NAMALWA (cell line): Measurements from ENCODE around the gene FABP6.
A peak's percentile ranks its signal among the peaks of the same experiment; 100 is the strongest.

ENCODE experiments used
- DNase-seq: peaks from one replicate; pipeline ENCODE4 v3.0.0-alpha.2; 2015; ENCODE audit warnings: low spot score

FABP6 gene

DNA sequence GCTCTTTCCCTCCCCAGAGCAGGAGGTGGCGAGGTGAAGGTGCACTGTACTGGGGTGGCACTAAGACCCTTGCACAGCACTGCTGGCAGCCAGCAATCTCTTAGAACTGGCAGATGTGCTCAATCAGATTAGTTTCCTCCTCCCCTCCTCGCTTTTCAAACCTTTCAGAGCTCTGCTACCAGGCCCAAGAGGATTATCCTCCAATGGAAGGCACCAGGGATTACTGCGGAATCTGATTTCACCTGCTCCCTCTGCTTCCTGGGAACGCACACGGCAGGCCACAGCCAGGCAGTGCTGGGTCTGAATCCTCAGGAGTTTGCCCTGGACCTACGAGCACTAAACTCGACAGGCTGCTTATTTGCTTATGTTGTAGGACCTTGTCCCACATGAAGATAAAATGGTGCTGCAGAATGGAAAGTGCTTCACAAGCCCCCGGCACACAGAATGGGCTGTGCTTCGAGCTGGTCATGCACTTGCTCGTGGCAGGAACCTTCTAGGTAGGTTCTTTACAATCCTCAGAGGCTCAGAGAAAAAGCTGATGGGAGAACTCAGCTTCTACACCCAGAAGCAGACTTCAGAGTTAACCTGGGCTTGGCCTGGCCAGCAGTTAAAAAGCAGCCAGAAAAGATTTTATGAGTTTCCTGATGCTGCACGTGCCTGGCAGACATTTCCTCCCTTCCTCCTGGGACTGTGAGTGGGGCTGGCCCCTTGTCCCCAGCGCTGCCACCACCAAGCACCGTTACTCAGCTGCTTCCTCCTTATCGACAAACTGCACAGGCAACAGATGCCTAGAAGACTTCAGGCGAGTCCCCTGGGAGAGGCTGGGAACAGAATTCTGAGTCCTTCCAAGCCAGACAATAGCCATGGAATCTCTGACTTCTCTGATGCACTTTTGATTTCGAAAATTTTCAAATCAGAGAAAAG is 33.1 kb downstream of the FABP6 start:
- peak; percentile 26 for DNase-seq

DNA sequence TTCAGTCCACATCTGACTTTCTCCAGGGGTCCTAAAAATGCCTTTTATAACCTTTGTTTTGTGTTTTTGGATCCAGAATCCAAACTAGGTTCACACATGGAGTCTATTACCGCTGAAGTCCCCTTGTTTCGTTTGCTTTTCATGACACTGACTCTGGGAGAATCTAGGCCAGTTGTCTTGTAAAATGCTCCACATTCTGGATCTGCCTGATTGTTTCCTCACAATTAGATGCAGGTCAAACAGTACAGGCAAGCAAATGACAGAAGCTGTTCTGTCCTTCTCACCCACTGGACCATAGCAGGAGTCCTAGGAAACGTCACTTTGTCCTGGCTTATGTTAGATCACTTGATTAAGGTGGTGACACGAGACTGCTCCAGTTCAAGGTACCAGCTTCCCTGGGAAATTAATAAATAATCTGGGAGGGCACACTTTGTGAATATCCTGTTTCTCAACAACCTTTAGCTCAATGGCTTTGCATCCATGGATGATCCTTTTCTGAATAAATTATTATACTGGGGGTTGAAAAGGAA is 34.1 kb downstream of the FABP6 start:
- DNase-seq: no peak

DNA sequence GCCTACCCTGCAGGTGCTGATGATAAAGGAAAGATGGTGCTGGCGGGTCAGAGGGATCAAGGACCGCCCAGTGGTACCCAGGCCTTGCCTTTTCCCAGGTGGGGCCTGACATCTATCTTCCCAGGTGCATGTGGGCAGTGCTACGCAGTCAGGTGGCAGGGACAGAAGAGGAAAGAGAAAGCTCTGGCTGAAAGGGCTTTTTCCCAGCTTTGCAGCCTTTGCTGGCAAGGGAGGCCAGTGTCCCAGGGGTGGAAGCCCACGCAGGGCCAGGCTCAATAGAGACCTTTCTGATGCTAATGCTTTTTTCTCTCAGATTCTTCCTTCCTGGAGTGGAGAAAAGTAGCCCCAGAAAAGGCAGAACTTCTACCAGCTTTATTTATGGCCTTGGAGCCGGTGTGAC is 36.7 kb downstream of the FABP6 start:
- no peak for DNase-seq

DNA sequence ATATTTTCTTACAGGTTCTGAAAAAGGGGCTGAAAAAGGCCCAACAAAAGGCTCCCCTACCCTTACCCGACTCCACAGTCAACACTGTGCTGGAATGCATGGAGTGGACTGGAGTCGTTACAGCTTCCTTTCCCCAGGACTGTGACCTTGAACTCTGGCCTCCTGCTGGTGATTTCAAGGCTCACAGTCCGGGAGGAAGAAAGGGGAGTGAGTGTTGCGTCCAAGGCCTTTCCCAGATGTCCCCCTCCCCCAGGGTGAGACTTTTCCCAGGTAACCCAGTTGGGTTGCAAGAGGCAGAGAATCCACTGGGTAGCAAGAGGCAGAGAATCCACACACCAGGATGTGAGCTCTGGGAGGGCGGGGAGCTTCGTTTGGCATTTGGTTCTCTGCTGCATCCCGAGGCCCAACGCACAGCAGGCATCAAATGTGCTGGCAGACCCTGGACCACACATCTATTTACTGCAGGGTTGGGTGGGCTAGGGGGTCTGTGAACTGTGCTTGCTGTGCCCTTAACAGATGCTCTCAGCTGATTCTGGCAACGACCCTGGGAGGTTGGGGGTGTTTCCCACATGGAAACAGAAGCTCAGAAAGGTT is 37.5 kb downstream of the FABP6 start:
- no peak for DNase-seq

DNA sequence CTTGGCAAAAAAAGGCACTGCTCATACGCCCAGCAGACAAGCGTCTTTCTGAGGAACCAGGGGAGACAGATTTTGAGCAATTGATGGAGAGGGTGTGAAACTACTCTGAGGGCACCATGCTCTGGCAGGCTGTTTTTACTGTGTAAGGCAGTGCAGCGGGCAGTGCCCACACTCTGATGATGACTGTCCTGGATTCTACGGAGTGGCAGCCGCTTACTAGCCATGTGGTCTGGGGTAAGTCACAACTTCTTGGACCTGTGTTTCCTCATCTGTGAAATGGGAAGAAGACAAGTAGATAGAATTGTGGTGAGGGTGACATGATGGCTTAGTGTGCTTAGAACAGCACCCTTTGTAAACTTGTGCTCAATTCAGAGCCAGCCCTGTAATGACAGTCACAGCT is 38.8 kb downstream of the FABP6 start:
- no peak for DNase-seq

DNA sequence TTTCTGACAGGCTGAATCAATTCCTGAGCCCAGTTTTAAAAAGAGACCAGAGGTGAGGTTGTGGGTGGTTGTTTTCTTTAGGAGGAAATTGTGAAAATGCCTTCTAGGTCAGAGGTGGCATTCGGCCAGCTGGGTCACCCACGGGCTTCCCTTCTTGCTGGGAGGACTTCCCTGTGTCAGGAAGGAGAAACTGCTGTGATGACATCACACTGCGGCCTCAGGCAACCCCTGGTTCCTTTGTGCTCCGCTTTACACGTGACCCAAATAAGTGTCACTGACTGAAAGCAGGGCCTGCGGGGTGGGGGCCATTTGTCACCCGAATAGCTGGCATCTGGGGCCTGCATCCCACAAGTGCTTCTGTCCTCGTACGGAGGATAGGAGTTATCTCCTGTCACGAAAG is 39.7 kb downstream of the FABP6 start:
- DNase-seq: no peak

DNA sequence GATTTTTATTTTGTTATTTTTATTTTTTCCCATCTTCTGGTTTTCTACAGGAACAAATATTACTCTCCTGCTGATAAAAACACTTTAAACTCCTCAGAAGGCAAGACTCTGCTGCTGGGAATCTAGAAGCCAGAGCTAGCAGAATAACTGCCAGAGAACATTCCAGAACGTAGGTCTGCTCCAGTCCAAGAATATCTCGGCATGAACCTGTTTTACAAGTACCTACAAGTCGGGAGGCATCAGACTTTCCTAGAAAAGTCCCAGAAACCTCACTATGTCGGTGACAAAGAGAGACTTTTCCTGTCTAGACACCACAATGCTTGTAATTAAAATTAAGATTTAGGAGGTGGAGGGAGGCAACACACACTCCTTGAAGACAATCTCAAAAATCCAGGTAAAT is 41.4 kb downstream of the FABP6 start:
- DNase-seq: no peak

DNA sequence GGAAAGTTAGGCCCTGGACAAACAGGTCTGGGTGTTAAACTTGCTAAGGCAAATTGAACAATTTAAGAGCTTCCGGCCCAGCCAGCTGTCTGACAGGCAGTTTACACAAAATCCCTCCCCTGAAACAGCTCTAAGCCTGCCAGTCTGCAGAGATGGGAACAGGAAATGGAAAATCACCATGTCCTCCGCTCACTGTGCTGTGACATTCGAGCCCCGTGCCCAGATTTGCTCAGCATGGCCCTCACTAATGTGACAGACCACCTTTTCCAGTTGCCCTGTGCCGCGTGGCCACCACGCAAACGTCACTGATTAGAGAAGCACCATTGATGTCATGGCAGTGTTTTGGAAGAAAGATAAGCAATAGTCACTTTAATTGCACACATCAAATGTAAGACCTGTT is 42.1 kb downstream of the FABP6 start:
- peak; percentile 42 for DNase-seq

DNA sequence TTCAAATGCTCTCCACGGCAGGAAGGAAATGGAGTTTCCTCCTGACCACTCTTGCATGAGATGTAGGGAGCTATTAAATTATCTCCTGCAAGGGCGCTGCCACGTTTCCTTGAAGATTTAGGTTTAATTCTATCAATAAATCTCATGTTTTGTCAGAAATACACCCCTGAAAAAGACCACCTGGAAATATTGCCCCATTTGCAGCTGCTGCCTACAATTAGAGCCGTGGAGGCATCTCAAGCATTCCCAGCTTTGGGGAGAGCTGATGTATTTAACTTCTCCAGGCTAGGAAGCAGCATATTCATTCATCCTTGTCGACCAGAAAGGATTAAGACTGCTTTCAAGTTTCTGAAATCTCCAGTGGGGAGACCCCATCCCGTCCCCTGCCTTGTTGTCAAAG is 42.5 kb downstream of the FABP6 start:
- no peak for DNase-seq

DNA sequence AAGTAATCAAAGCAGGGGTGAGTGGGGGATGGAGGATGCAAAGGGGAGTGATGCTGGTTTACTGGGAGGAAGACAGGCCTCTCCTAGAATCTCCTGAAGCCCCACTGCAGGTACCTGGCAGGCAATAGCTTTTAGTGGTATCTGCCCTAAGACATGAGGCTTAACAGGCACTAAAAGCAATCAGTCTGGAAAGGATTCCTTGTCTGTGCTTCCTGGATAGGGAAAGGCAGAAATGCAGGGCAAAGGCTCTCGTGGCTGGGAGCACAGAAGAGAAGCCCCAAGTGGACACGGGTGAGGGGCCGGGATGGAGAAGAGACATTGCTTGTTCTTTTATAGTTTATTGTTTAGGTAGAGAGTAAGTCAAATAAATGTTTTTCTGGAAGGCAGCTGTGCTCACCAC is 43.0 kb downstream of the FABP6 start:
- DNase-seq: no peak

DNA sequence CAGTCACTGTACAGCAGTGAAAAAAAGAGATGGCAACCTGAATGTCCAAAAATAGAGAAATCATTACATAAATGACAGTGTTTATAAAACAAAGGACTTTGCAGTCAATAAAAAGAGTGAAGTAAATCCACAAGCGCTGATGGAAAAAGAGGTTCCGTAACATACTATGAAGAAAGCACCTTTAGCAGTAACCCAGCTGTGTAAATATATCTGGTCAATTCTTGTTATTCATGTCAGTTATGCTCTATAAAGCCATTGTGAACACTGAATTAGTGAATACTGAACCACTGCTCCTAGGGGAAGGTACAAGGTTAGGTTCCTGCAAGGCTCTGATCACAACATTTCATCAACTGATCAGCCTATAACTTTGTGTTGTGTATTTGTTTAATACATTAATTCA is 43.6 kb downstream of the FABP6 start:
- DNase-seq: no peak

DNA sequence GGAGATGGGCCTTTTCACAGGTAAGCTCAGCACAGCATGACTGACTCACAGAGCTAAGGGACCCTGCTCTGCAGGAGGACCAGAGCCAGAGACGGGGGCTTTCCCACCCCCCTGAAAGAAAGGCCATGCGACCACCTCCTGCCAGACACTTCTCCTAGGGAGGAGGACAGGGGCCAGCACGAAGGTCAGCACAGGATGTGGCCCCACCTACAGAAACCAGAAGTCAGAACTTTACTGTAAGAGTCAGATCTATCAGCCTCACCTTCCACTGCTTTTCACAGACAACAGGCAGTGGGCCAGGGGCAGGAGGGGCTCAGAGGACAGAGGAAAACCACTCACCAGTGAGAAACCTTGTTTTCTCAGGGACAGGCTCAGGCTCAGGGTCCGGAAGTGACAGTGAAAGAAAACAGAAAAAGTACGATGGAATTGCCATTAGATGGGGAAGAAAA is 45.2 kb downstream of the FABP6 start:
- no peak for DNase-seq

DNA sequence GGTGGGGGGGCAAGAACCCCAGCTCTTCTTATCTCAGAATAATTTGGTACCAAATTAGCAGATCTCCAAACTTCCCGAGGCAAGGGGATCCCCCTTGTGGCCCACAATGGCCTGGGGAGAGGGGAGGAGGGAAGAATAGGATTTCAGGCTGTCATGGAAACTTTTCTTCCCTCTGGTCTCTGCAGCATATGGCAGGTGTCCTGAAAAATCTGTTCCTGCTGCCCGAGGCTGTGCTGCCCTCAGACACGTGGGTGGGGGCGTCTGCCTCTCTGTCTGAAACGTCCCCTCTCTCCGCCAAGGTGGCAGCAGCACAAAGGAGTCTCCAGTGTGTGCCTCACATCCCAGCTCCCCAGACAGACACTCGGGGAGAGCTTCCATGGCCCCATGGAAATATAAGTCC is 49.0 kb downstream of the FABP6 start:
- DNase-seq: no peak

DNA sequence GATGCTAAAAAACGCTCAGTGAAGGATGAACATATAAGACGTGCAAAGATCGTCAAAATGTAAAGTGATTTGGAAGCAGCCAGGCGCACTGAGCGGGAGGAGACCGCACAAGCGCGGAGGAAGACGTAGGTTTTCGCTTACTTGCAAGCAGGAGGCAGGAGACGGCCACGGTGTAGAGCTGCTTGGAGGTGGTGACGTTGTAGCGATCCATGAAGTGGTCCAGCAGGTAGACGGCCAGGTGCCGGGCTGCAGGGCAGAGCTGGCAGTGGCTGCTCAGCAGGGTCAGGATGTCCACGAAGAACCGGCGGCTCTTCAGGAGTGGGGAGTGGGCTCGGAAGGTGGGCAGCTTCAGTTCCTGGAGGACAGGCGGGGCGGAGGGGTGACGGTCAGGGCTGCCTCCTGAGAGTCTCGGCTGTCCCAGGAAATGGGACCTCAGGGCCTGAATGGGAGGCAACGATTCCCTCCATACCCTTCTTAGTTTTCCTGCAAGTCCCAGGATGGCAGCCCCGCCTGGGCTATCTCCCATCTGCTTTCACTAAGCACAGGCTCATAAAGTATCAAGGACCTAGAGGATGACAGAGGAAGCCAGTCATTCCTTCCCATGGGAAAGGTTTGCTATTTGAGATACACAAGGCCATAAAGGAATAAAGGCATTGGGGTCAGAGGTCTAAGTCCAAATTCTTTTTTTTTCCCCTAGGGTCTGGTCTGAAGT is 51.2 kb downstream of the FABP6 start:
- DNase-seq: no peak

DNA sequence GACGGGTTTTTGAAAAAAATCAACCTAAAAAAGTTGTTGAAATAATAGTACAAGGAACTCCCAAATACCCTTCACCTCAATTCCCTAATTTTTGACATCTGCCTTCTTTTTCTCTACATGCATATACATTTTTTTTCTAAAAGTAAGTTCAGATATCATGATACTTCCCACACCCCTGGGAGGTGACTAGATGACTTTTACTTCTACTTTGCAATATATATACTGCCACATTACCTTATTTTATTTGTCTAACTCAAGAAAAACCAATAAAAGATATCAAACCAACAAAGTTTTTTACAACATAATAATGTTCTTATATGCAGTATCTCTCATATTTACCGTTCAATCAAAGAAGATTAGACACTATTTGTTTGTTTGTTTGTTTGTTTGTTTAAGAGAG is 52.0 kb downstream of the FABP6 start:
- DNase-seq: no peak

DNA sequence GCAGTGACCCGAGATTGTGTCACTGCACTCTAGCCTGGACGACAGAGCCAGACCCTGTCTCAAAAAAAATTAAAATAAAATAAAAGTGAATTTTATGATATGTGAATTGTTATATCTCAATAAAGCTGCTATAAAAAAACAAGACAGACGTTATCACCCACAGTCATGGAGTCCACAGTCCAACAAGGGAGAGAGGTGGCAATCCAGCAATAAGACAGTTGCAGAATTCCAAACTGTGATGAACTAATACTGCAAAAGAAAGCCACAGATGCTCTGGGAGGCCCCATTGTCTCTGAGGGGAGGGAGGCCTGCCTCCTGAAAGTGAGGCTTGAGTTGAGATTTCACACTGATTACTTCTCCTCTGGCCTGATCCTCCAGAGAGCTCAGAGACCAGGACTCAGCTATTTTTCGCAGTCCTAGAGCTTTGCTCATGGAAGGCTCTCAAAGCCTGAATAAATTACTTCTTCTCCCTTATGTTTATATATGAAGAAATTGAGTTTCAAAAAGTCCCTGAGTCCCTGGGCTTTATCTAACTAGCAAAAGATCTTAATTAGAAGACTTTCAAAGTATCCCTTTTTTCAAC is 55.1 kb downstream of the FABP6 start:
- no peak for DNase-seq

DNA sequence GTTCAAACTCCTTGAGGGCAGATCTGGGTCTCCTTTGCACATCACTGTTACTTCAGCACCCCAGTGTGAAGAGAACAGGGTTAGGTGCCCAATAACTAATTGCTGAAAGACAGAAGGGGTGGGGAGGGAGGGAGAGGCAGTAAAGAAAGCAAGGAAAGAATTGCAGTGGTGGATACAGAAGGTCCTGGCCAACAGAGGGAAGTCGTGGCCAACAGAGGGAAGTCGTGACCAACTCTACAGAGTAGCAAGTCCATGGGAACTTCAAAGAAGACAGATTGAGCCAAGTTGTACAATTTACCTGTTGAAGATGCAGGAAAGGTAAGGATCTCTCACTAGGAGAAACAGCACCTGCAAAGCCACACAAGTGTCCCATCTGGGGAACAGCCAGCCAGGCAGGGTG is 56.0 kb downstream of the FABP6 start:
- no peak for DNase-seq

DNA sequence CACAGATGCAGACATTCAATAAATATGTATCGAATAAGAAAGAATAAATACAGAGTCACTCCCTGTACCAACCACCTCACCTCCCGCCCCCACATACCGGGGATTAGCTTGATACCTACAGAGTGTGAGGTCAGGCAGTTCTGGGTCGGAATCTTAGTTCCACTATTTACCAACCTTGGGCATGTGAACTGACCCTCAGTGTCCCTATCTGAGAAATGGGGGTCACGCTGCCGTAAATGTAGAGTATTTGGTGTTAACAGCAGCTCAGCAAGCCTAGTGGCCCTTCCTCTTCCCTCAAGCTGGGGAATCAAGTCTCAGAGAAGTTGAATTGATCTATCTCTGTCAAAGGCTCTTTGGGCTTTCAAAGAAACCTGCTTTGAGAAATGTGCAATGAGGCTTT is 57.6 kb downstream of the FABP6 start:
- no peak for DNase-seq

DNA sequence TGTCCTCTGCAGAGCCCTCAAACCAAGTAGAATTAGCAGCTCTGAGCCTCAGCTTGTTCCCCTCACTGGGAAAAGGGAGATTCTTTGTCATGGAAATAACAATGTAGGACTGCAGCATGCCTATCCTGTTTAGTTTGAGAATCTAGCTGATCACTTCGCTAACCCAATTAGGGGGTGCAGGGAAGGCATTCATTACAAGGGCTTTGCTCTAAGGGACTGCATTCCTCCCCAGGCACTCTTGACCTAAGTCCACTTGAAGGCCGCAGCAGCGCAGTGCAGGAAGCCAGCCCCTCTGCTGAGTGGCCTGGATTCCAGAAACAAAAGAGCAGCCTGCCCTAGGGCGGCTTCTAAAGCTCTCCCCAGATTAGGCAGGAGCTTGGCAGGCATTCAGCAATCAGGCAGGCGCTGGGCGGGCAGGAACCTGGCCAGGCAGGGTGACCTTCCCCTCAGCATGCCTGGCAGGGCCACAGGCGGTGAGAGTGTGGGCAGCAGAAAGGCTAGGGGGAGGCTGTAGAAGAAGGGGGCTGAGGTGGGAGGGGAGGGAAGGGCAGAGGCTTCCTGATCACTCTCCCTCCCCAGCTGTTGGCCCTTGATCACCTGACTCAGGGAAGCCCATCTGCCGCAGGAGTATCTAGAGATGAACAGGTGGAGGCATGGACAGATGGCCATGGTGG is 58.2 kb downstream of the FABP6 start:
- no peak for DNase-seq
